HepG2 (cell line): Measurements from ENCODE around the gene AS3MT. TPM values are rescaled to one million over a fixed set of nuclear protein-coding genes. Genes with fewer than 3 reads are reported as not detected.

Experiments
- BRD4 ChIP-seq: sonication (generic); formaldehyde crosslinking; IDR thresholded peaks from 2 replicates; pipeline ENCODE4 v1.4.0; 2020; ENCODE audit warnings: missing genetic modification reagents
- FOXC1 ChIP-seq: sonication (generic); formaldehyde crosslinking; IDR thresholded peaks from 2 replicates; pipeline ENCODE4 v1.8.0; 2022; ENCODE audit warnings: mild to moderate bottlenecking, missing genetic modification reagents, borderline replicate concordance
- GFI1 ChIP-seq: sonication (generic); formaldehyde crosslinking; IDR thresholded peaks from 2 replicates; pipeline ENCODE4 v1.5.0; 2020; ENCODE audit warnings: missing genetic modification reagents, mild to moderate bottlenecking, borderline replicate concordance
- MTA3 ChIP-seq: sonication (generic); formaldehyde crosslinking; IDR thresholded peaks from 2 replicates; pipeline ENCODE4 v1.4.0; 2020; ENCODE audit warnings: missing genetic modification reagents
- NKX3-1 ChIP-seq: sonication (generic); formaldehyde crosslinking; IDR thresholded peaks from 2 replicates; pipeline ENCODE4 v1.5.0; 2020; ENCODE audit warnings: missing genetic modification reagents
- RORA ChIP-seq: sonication (generic); formaldehyde crosslinking; IDR thresholded peaks from 2 replicates; pipeline ENCODE4 v1.5.0; 2020; ENCODE audit warnings: mild to moderate bottlenecking, missing genetic modification reagents, moderate library complexity
- SPEN ChIP-seq: sonication (generic); formaldehyde crosslinking; IDR thresholded peaks from 2 replicates; pipeline ENCODE4 v1.5.1; 2020; ENCODE audit warnings: low read depth, mild to moderate bottlenecking, missing genetic modification reagents
- THAP9 ChIP-seq: sonication (generic); formaldehyde crosslinking; IDR thresholded peaks from 2 replicates; pipeline ENCODE4; 2020; ENCODE audit warnings: missing genetic modification reagents, mild to moderate bottlenecking, borderline replicate concordance
- ZMYM4 ChIP-seq: sonication (generic); formaldehyde crosslinking; IDR thresholded peaks from 2 replicates; pipeline ENCODE4 v1.8.1; 2023; ENCODE audit warnings: mild to moderate bottlenecking, missing genetic modification reagents
- ZNF138 ChIP-seq: sonication (generic); formaldehyde crosslinking; IDR thresholded peaks from 2 replicates; pipeline ENCODE4 v1.5.0; 2020; ENCODE audit warnings: mild to moderate bottlenecking, low read depth, missing genetic modification reagents
- ZNF256 ChIP-seq: sonication (generic); formaldehyde crosslinking; conservative IDR thresholded peaks from 2 replicates; pipeline ENCODE4 v1.4.0; 2020; ENCODE audit warnings: missing genetic modification reagents
- ZNF350 ChIP-seq: sonication (generic); formaldehyde crosslinking; IDR thresholded peaks from 2 replicates; pipeline ENCODE4 v1.4.0; 2020; ENCODE audit warnings: mild to moderate bottlenecking, low read depth, missing genetic modification reagents, borderline replicate concordance
- ZNF687 ChIP-seq: sonication (generic); formaldehyde crosslinking; IDR thresholded peaks from 2 replicates; pipeline ENCODE4 v1.5.1; 2020; ENCODE audit warnings: mild to moderate bottlenecking, missing genetic modification reagents, moderate library complexity
- ZNF891 ChIP-seq: sonication (generic); formaldehyde crosslinking; IDR thresholded peaks from 2 replicates; pipeline ENCODE4 v1.5.0; 2020; ENCODE audit warnings: mild to moderate bottlenecking, missing genetic modification reagents
- polyA plus RNA-seq, 8 experiments: library from polyadenylated mRNA; depleted of rRNA in 3 of 8; stranded (reverse) in 7 of 8; unstranded in 1 of 8; fragments of >200 nt; fragmentation: Illumina TruSeq in 4 of 8; extraction: Trizol in 4 of 8; gene quantifications; 2 replicates each; pipeline versions ENCODE4 v1.2.1 to v1.2.3, GENCODE V29; 2011 to 2016; ENCODE audit warnings: low read depth in 4 of 8, missing spikeins in 1 of 8, mixed read lengths in 1 of 8; ENCODE audit not compliant: insufficient read depth in 1 of 8
- total RNA-seq, 5 experiments: library from RNA; depleted of rRNA; stranded (reverse); fragments of >200 nt; fragmentation: Illumina TruSeq; extraction: Trizol; gene quantifications; 2 replicates each; pipeline ENCODE4 v1.2.3, GENCODE V29; 2016; ENCODE audit warnings: low read depth in 1 of 5
- TF ChIP-seq, protein P1 (sequence below): sonication (generic); formaldehyde crosslinking; IDR thresholded peaks from 2 replicates; pipeline ENCODE4 v1.4.0; 2020; ENCODE audit warnings: mild to moderate bottlenecking, low read depth, missing genetic modification reagents
- TF ChIP-seq, protein P2 (sequence below): sonication (generic); formaldehyde crosslinking; IDR thresholded peaks from 2 replicates; pipeline ENCODE4 v1.5.1; 2020; ENCODE audit warnings: mild to moderate bottlenecking, missing genetic modification reagents

AS3MT gene
- total and polyA plus RNA-seq, 2 of the 13 experiments (the other 11 are each of a cell fraction or from before 2014, with no cell fraction given): 8.7 to 17.4 TPM

- TF ChIP-seq ZNF687 (CRISPR knock-in tag): peak; percentile 95
- peak; percentile 8; the same call in 1 of the 2 replicates for TF ChIP-seq BRD4 (CRISPR knock-in tag)
- TF ChIP-seq, protein P1, sequence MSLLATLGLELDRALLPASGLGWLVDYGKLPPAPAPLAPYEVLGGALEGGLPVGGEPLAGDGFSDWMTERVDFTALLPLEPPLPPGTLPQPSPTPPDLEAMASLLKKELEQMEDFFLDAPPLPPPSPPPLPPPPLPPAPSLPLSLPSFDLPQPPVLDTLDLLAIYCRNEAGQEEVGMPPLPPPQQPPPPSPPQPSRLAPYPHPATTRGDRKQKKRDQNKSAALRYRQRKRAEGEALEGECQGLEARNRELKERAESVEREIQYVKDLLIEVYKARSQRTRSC (CRISPR knock-in tag): 0 out of 2 replicates have a peak, but pooled peaks have one; percentile 42
- TF ChIP-seq ZNF891 (CRISPR knock-in tag): peak; percentile 68; the same call in 1 of the 2 replicates
- TF ChIP-seq ZNF350 (CRISPR knock-in tag): peak; percentile 67
- no peak for TF ChIP-seq MTA3 (CRISPR knock-in tag)
- peak; percentile 64; the same call in 1 of the 2 replicates for TF ChIP-seq ZNF256
- TF ChIP-seq SPEN (CRISPR knock-in tag): peak; percentile 26; the same call in 1 of the 2 replicates
- TF ChIP-seq RORA (CRISPR knock-in tag): no peak
- peak; percentile 67; the same call in 1 of the 2 replicates for TF ChIP-seq NKX3-1 (CRISPR knock-in tag)
- TF ChIP-seq FOXC1 (CRISPR knock-in tag): peak; percentile 85
- TF ChIP-seq, protein P2, sequence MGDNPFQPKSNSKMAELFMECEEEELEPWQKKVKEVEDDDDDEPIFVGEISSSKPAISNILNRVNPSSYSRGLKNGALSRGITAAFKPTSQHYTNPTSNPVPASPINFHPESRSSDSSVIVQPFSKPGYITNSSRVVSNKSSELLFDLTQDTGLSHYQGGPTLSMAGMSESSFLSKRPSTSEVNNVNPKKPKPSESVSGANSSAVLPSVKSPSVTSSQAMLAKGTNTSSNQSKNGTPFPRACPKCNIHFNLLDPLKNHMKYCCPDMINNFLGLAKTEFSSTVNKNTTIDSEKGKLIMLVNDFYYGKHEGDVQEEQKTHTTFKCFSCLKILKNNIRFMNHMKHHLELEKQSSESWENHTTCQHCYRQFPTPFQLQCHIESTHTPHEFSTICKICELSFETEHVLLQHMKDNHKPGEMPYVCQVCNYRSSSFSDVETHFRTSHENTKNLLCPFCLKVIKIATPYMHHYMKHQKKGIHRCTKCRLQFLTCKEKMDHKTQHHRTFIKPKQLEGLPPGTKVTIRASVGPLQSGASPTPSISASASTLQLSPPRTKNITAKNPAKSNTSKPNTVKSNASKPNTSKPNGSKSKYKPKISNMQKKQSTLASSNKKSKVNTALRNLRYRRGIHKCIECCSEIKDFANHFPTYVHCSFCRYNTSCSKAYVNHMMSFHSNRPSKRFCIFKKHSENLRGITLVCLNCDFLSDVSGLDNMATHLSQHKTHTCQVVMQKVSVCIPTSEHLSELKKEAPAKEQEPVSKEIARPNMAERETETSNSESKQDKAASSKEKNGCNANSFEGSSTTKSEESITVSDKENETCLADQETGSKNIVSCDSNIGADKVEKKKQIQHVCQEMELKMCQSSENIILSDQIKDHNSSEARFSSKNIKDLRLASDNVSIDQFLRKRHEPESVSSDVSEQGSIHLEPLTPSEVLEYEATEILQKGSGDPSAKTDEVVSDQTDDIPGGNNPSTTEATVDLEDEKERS: peak; percentile 50; the same call in 1 of the 2 replicates
- TF ChIP-seq ZMYM4 (CRISPR knock-in tag): peak; percentile 54; the same call in 1 of the 2 replicates
- peak; percentile 45; the same call in 1 of the 2 replicates for TF ChIP-seq GFI1 (CRISPR knock-in tag)
- TF ChIP-seq THAP9: peak; percentile 36; the same call in 1 of the 2 replicates
- TF ChIP-seq ZNF138 (CRISPR knock-in tag): 0 out of 2 replicates have a peak, but pooled peaks have one; percentile 39
Measured at GRCh38 chr10:102869258-102870198, at the start of gene AS3MT (continued).
